ENCODE measurements around the gene SH3GL1.

DNA sequence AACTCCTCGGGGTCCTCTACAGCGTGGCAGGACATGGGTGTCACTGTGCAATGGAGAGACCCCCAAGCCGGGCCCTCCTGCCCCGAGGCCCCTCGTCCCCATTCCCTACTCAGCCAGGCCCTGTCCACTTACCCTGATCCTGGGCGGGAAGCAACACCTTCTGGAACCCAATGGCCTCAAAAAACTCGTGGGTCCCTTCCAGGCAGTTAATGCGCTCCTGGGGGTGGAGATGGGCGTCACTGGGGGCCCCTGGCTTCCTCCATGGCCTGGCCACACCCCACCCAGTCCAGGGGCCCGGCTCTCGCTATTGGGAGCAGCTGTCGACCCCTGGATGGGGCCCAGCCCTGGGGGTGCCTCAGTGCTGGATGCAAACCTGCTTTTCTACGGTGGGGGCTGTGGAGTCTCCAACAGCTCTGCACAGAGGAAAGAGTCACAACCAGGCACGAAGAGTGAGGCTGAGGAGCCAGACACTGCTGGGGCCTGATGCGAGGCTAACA is 46.4 kb upstream of the SH3GL1 start:
- TF ChIP-seq, protein P1, sequence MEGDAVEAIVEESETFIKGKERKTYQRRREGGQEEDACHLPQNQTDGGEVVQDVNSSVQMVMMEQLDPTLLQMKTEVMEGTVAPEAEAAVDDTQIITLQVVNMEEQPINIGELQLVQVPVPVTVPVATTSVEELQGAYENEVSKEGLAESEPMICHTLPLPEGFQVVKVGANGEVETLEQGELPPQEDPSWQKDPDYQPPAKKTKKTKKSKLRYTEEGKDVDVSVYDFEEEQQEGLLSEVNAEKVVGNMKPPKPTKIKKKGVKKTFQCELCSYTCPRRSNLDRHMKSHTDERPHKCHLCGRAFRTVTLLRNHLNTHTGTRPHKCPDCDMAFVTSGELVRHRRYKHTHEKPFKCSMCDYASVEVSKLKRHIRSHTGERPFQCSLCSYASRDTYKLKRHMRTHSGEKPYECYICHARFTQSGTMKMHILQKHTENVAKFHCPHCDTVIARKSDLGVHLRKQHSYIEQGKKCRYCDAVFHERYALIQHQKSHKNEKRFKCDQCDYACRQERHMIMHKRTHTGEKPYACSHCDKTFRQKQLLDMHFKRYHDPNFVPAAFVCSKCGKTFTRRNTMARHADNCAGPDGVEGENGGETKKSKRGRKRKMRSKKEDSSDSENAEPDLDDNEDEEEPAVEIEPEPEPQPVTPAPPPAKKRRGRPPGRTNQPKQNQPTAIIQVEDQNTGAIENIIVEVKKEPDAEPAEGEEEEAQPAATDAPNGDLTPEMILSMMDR (IDR thresholded peaks at IDR 0.05): no peak
- no peak for TF ChIP-seq POLR2A (IDR thresholded peaks at IDR 0.05)
